GM10266 (cell line): ENCODE results near the gene SEMA4D.

Experiments used
- DNase-seq: peaks from one replicate; pipeline ENCODE4 v3.0.0; 2012; ENCODE audit errors: extremely low spot score
- TF ChIP-seq, protein P1 (sequence below): IDR thresholded peaks from 2 replicates; pipeline ENCODE4 v1.5.1; 2012; ENCODE audit warnings: mild to moderate bottlenecking, low read depth; ENCODE audit not compliant: control insufficient read depth, insufficient read depth; ENCODE audit errors: missing control alignments

The SEMA4D gene

GRCh38 chr9:89367726-89368437, 130.0 kb downstream of the SEMA4D start:
- DNase-seq, result no peak
- TF ChIP-seq, protein P1, sequence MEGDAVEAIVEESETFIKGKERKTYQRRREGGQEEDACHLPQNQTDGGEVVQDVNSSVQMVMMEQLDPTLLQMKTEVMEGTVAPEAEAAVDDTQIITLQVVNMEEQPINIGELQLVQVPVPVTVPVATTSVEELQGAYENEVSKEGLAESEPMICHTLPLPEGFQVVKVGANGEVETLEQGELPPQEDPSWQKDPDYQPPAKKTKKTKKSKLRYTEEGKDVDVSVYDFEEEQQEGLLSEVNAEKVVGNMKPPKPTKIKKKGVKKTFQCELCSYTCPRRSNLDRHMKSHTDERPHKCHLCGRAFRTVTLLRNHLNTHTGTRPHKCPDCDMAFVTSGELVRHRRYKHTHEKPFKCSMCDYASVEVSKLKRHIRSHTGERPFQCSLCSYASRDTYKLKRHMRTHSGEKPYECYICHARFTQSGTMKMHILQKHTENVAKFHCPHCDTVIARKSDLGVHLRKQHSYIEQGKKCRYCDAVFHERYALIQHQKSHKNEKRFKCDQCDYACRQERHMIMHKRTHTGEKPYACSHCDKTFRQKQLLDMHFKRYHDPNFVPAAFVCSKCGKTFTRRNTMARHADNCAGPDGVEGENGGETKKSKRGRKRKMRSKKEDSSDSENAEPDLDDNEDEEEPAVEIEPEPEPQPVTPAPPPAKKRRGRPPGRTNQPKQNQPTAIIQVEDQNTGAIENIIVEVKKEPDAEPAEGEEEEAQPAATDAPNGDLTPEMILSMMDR, result no peak

- DNase-seq, result no peak
- TF ChIP-seq, protein P1, result no peak
Observed at GRCh38 chr9:89367281-89367680, 130.6 kb downstream of the SEMA4D start.

GRCh38 chr9:89366711-89367110, 131.2 kb downstream of the SEMA4D start:
- DNase-seq, result no peak
- TF ChIP-seq, protein P1, result no peak

GRCh38 chr9:89365532-89365912, 132.4 kb downstream of the SEMA4D start:
- DNase-seq, result no peak
- TF ChIP-seq, protein P1, result no peak

GRCh38 chr9:89364666-89365531, 133.0 kb downstream of the SEMA4D start:
- TF ChIP-seq, protein P1, result no peak
- no peak for DNase-seq

GRCh38 chr9:89363921-89364665, 133.8 kb downstream of the SEMA4D start:
- TF ChIP-seq, protein P1, result no peak
- no peak for DNase-seq
